OCI-LY1 (cell line): ENCODE results near the gene MAP4K1.
"Not testable (repeated sequence)": the region's sequence is repeated elsewhere in the genome, so short reads cannot be mapped to it uniquely, and the experiment has no call there.

Source experiments
- H2AFZ ChIP-seq: fragments of 200-600 bp; sonication (generic), shearing (Covaris generic); 2 replicates; pipeline ENCODE4 v1.6.0; 2014; ENCODE audit warnings: antibody characterized with exemption, mild to moderate bottlenecking, low read length
- H3F3A ChIP-seq: fragments of 200-600 bp; sonication (generic), shearing (Covaris generic); 2 replicates; pipeline ENCODE4 v1.6.0; 2014; ENCODE audit warnings: mild to moderate bottlenecking, antibody characterized with exemption, low read length, moderate library complexity; ENCODE audit not compliant: insufficient read depth
- H3K27ac ChIP-seq: fragments of 200-600 bp; sonication (generic); 2 replicates; pipeline ENCODE4 v1.5.1; 2014; ENCODE audit warnings: low read length, mixed run types, mild to moderate bottlenecking, low read depth; ENCODE audit not compliant: poor library complexity, severe bottlenecking
- H3K27me3 ChIP-seq: fragments of 200-600 bp; sonication (generic); 2 replicates; pipeline ENCODE4 v1.6.0; 2014; ENCODE audit warnings: antibody characterized with exemption, mild to moderate bottlenecking, low read length, moderate library complexity; ENCODE audit not compliant: insufficient read depth
- H3K36me3 ChIP-seq: fragments of 200-600 bp; sonication (generic); 2 replicates; pipeline ENCODE4 v1.6.1; 2014; ENCODE audit warnings: mild to moderate bottlenecking, antibody characterized with exemption, low read length, moderate library complexity, mixed read lengths; ENCODE audit not compliant: insufficient read depth
- H3K4me1 ChIP-seq: fragments of 200-600 bp; sonication (generic); 2 replicates; pipeline ENCODE4 v1.5.1; 2014; ENCODE audit warnings: mild to moderate bottlenecking, low read length, moderate library complexity; ENCODE audit not compliant: insufficient read depth, severe bottlenecking
- H3K4me2 ChIP-seq: fragments of 200-600 bp; sonication (generic), shearing (Covaris generic); 2 replicates; pipeline ENCODE4 v1.6.1; 2014; ENCODE audit warnings: low read length
- H3K4me3 ChIP-seq: fragments of 200-600 bp; sonication (generic); 2 replicates; pipeline ENCODE4 v1.5.1; 2014; ENCODE audit warnings: low read length, low read depth, mild to moderate bottlenecking, mixed read lengths; ENCODE audit not compliant: poor library complexity, severe bottlenecking
- H3K79me2 ChIP-seq: fragments of 200-600 bp; shearing (Covaris generic); 2 replicates; pipeline ENCODE4 v1.6.1; 2016; ENCODE audit warnings: mixed run types, low read length, mixed read lengths; ENCODE audit not compliant: insufficient read depth
- H3K9ac ChIP-seq: fragments of 200-600 bp; sonication (generic), shearing (Covaris generic); 2 replicates; pipeline ENCODE4 v1.6.1; 2014; ENCODE audit warnings: mild to moderate bottlenecking, low read length, mixed read lengths
- H3K9me2 ChIP-seq: fragments of 200-600 bp; sonication (generic), shearing (Covaris generic); 2 replicates; pipeline ENCODE4 v1.6.1; 2014; ENCODE audit warnings: low read depth, mild to moderate bottlenecking, low read length, mixed read lengths
- H3K9me3 ChIP-seq: fragments of 200-600 bp; shearing (Covaris generic); 2 replicates; pipeline ENCODE4 v1.6.1; 2014; ENCODE audit warnings: low read length, mixed read lengths
- H4K20me1 ChIP-seq: fragments of 200-600 bp; sonication (generic), shearing (Covaris generic); 2 replicates; pipeline ENCODE4 v1.6.0; 2016; ENCODE audit warnings: mild to moderate bottlenecking, low read length; ENCODE audit not compliant: insufficient read depth
- EZH2 ChIP-seq: fragments of 200-600 bp; sonication (generic), shearing (Covaris generic); IDR thresholded peaks from 2 replicates; pipeline ENCODE4 v1.8.0; 2017; ENCODE audit warnings: borderline replicate concordance, mixed run types, mild to moderate bottlenecking, antibody characterized with exemption, low read length, moderate library complexity, mixed read lengths
- TF ChIP-seq, protein P1 (sequence below): fragments of 200-600 bp; sonication (generic), shearing (Covaris generic); IDR thresholded peaks from 2 replicates; pipeline ENCODE4 v1.5.1; 2017; ENCODE audit warnings: mild to moderate bottlenecking, antibody characterized with exemption, low read length, moderate library complexity, mixed read lengths

Gene MAP4K1

DNA sequence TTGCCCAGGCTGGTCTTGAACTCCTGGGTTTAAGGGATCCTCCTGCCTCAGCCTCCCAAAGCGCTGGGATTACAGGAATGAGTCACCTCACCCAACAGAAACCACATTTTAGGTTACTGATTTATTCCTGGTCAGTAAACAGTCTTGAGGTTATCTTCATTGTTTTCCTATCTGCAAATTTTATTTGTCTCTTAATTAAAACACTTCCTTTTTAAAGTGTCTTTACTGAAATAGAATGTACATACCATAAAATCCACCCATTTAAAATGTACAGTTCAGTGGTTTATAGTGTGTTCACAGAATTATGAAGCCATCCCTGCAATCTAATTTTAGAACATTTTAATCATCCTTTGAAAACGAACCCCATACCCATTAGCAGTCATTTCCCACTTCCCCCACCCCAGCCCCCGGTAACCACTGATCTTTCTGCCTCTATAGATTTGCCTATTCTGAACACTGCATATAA is 63.0 kb downstream of the MAP4K1 start:
- no peak for TF ChIP-seq EZH2
- TF ChIP-seq, protein P1, sequence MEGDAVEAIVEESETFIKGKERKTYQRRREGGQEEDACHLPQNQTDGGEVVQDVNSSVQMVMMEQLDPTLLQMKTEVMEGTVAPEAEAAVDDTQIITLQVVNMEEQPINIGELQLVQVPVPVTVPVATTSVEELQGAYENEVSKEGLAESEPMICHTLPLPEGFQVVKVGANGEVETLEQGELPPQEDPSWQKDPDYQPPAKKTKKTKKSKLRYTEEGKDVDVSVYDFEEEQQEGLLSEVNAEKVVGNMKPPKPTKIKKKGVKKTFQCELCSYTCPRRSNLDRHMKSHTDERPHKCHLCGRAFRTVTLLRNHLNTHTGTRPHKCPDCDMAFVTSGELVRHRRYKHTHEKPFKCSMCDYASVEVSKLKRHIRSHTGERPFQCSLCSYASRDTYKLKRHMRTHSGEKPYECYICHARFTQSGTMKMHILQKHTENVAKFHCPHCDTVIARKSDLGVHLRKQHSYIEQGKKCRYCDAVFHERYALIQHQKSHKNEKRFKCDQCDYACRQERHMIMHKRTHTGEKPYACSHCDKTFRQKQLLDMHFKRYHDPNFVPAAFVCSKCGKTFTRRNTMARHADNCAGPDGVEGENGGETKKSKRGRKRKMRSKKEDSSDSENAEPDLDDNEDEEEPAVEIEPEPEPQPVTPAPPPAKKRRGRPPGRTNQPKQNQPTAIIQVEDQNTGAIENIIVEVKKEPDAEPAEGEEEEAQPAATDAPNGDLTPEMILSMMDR, result no peak
- Histone ChIP-seq H3K79me2 (no peaks in the 10 kb centered on the region), H3K9me2 (no peaks in the 10 kb centered on the region), H3K27ac (no peak overlapping the region), H3K9ac (no peak overlapping the region), H3K36me3 (no peaks in the 10 kb centered on the region), H4K20me1 (no peaks in the 10 kb centered on the region), H2AFZ (no peak overlapping the region), H3K27me3 (peaks cover 5% of the 10 kb centered on the region; the same call in 1 of the 2 replicates), H3F3A (0 out of 2 replicates have a peak, but pooled peaks cover 2% of the 10 kb centered on the region), H3K4me2 (no peak overlapping the region), H3K9me3 (no peaks in the 10 kb centered on the region), H3K4me1 (peaks cover 11% of the 10 kb centered on the region), H3K4me3 (no peak overlapping the region)

DNA sequence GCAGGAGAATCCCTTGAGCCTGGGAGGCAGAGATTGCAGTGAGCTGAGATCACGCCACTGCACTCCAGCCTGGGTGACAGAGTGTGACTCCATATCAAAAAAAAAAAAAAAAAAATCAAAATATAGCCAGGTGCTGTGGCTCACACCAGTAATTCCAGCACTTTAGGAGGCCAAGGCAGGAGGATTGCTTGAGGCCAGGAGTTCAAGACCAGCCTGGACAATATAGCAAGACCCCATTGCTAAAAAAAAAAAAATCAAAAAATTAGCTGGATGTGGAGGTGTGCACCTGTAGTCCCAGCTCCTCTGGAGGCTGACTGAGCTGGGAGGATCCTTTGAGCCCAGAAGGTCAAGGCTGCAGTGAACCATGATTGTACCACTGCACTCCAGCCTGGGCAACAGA is 64.5 kb downstream of the MAP4K1 start:
- not testable (repeated sequence) for H3F3A ChIP-seq, H3K4me2 ChIP-seq, H3K27ac ChIP-seq, H3K4me3 ChIP-seq, H3K27me3 ChIP-seq, H3K4me1 ChIP-seq, H2AFZ ChIP-seq, H3K9me3 ChIP-seq, H3K9ac ChIP-seq, H3K9me2 ChIP-seq, H3K79me2 ChIP-seq, H4K20me1 ChIP-seq, H3K36me3 ChIP-seq

DNA sequence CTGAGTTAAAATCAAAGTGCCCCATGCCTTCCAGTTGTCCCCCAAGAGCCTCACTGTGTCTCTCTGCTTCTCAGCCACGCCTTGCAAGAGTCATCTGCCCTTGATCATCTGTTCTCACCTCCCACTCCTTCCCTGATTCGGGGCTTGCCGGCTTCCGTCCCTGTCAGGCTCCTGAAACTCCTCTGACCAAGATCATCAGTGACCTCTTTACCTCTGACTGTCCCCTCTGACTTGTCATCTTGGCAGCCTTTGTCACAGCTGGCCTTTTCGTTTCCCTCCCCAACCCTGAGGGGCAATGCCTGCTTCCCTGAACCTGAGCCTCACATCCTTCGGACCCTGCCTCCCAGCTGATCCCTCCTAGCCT is 66.3 kb downstream of the MAP4K1 start:
- no peak overlapping the region for H3K4me2 ChIP-seq
- no peak overlapping the region for H3K4me3 ChIP-seq
- H3K4me1 ChIP-seq, result peaks cover 4% of the 10 kb centered on the region
- H3K27me3 ChIP-seq, result peaks cover 5% of the 10 kb centered on the region; the same call in 1 of the 2 replicates
- H3K9ac ChIP-seq, result no peak overlapping the region
- H3K9me3 ChIP-seq, result no peaks in the 10 kb centered on the region
- no peaks in the 10 kb centered on the region for H4K20me1 ChIP-seq
- no peak for TF ChIP-seq EZH2
- TF ChIP-seq, protein P1, result no peak
- H3F3A ChIP-seq, result no peaks in the 10 kb centered on the region
- H3K9me2 ChIP-seq, result no peaks in the 10 kb centered on the region
- no peaks in the 10 kb centered on the region for H3K36me3 ChIP-seq
- no peaks in the 10 kb centered on the region for H3K79me2 ChIP-seq
- H3K27ac ChIP-seq, result no peak overlapping the region
- H2AFZ ChIP-seq, result no peak overlapping the region

DNA sequence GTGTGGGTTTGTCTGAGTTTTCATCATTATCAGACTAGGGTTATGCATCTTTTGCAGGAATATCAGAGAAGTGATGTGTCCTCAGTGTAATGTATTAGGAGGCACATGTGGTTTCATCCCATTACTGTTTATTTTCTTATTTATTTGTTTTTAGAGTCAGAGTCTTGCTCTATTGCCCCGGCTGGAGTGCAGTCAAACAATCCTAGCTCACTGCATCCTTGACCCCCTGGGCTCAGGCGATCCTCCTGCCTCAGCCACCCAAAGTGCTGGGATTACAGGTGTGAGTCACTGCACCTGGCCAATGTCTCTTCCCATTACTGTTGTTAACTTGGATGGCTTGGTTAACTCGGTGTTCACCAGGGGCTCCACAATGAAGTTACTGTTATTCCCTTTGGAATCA is 67.4 kb downstream of the MAP4K1 start:
- TF ChIP-seq, protein P1, result no peak
- TF ChIP-seq EZH2, result no peak
- Histone ChIP-seq H3K9me2 (no peaks in the 10 kb centered on the region), H3K9me3 (no peaks in the 10 kb centered on the region), H3K36me3 (no peaks in the 10 kb centered on the region), H3K79me2 (no peaks in the 10 kb centered on the region), H3K27ac (no peak overlapping the region), H3K4me3 (no peak overlapping the region), H3F3A (no peaks in the 10 kb centered on the region), H4K20me1 (no peaks in the 10 kb centered on the region), H3K9ac (no peak overlapping the region), H2AFZ (no peak overlapping the region), H3K27me3 (peaks cover 5% of the 10 kb centered on the region; the same call in 1 of the 2 replicates), H3K4me1 (peaks cover 4% of the 10 kb centered on the region), H3K4me2 (no peak overlapping the region)
